MM.1S (cell line): ENCODE measurements around the gene DUOX1.

Source experiments
- DNase-seq: peaks from one replicate; pipeline ENCODE4 v3.0.0-alpha.2; 2015
- H2AFZ ChIP-seq: fragments of 300-600 bp; sonication (generic); 2 replicates; pipeline ENCODE4 v1.6.0; 2016; ENCODE audit warnings: antibody characterized with exemption, low read length
- H3F3A ChIP-seq: fragments of 300-600 bp; sonication (generic); 2 replicates; pipeline ENCODE4 v1.6.1; 2016; ENCODE audit warnings: mild to moderate bottlenecking, antibody characterized with exemption, low read length, moderate library complexity, mixed read lengths; ENCODE audit not compliant: insufficient read depth
- H3K27ac ChIP-seq: fragments of 300-600 bp; sonication (generic); 2 replicates; pipeline ENCODE4 v1.5.1; 2016; ENCODE audit warnings: mild to moderate bottlenecking, low read length
- H3K27me3 ChIP-seq: fragments of 300-600 bp; sonication (generic); replicated peaks from 2 replicates; pipeline ENCODE4 v1.6.0; 2016; ENCODE audit warnings: low read length; ENCODE audit not compliant: insufficient read depth
- H3K36me3 ChIP-seq: fragments of 300-600 bp; sonication (generic); replicated peaks from 2 replicates; pipeline ENCODE4 v1.6.1; 2016; ENCODE audit warnings: mild to moderate bottlenecking, low read length, mixed read lengths; ENCODE audit not compliant: insufficient read depth
- H3K4me1 ChIP-seq: fragments of 300-600 bp; sonication (generic); 2 replicates; pipeline ENCODE4 v1.6.1; 2016; ENCODE audit warnings: low read length, mixed read lengths
- H3K4me2 ChIP-seq: fragments of 300-600 bp; sonication (generic); 2 replicates; pipeline ENCODE4 v1.6.0; 2016; ENCODE audit warnings: low read depth, low read length
- H3K4me3 ChIP-seq: fragments of 300-600 bp; sonication (generic); 2 replicates; pipeline ENCODE4 v1.5.1; 2016; ENCODE audit warnings: low read length, mixed read lengths
- H3K79me2 ChIP-seq: fragments of 300-600 bp; sonication (generic); 2 replicates; pipeline ENCODE4 v1.6.1; 2016; ENCODE audit warnings: mixed run types, low read length, mixed read lengths
- H3K9ac ChIP-seq: fragments of 300-600 bp; sonication (generic); 2 replicates; pipeline ENCODE4 v1.6.1; 2016; ENCODE audit warnings: low read length, mixed read lengths
- H3K9me2 ChIP-seq: fragments of 300-600 bp; sonication (generic); replicated peaks from 2 replicates; pipeline ENCODE4 v1.6.1; 2016; ENCODE audit warnings: mild to moderate bottlenecking, low read length, mixed read lengths; ENCODE audit not compliant: insufficient read depth
- H3K9me3 ChIP-seq: fragments of 300-600 bp; sonication (generic); replicated peaks from 2 replicates; pipeline ENCODE4 v1.6.1; 2016; ENCODE audit warnings: mild to moderate bottlenecking, low read length, mixed read lengths; ENCODE audit not compliant: insufficient read depth
- H4K20me1 ChIP-seq: fragments of 300-600 bp; sonication (generic); 2 replicates; pipeline ENCODE4 v1.6.1; 2016; ENCODE audit warnings: mild to moderate bottlenecking, low read length, moderate library complexity, mixed read lengths; ENCODE audit not compliant: insufficient read depth
- EZH2 ChIP-seq: fragments of 300-600 bp; sonication (generic); optimal IDR thresholded peaks from 2 replicates; pipeline ENCODE3; 2017; ENCODE audit warnings: low read depth, mild to moderate bottlenecking, antibody characterized with exemption, low read length, mixed read lengths
- EZH2phosphoT487 ChIP-seq: fragments of 300-600 bp; sonication (generic); IDR thresholded peaks from 2 replicates; pipeline ENCODE4 v1.6.1; 2018; ENCODE audit warnings: antibody characterized with exemption, low read length
- TF ChIP-seq, protein P1 (sequence below): fragments of 300-600 bp; sonication (generic); IDR thresholded peaks from 2 replicates; pipeline ENCODE4 v1.5.1; 2016; ENCODE audit warnings: antibody characterized with exemption, low read length, mixed read lengths

Gene DUOX1

DNA sequence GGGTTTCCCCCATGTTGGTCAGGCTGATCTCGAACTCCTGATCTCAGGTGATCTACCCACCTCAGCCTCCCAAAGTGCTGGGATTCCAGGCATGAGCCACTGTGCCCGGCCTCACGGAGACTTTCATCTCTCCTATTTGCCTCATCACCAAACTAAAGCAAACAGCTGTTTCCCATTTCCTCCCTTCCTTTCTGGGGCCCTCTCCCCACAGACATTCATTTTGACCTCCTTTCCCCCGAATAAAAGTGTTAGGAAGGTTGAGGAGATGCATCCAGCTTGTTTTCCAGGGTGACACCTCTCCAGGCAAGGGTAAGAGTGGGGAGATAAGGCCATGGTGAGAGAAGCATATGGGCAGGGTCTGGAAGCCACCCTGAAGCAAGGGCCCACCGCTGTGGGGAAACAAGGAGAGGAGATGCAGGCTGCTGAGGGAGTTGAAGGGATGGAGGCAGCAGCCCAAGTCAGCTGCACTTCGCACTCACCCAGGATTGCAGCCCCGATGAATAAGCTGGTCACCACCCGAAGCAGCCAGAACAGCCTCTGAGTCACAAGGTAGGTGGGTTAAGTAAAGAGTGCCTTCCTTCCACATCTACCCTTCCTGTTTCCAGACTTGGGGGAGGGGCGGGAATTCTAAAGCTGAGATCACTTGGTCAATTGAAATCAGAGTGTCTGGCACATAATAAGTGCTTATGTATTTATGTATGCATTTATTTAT, 7.9 kb upstream of the DUOX1 start:
- Histone ChIP-seq H3K9me3 (no peaks in the 10 kb centered on the region), H3F3A (no peaks in the 10 kb centered on the region), H3K27me3 (peaks cover 25% of the 10 kb centered on the region), H2AFZ (no peak overlapping the region), H3K4me3 (no peak overlapping the region), H3K27ac (no peak overlapping the region), H3K9me2 (no peaks in the 10 kb centered on the region), H3K4me2 (no peak overlapping the region), H3K4me1 (no peaks in the 10 kb centered on the region), H3K9ac (no peak overlapping the region), H3K36me3 (no peaks in the 10 kb centered on the region), H4K20me1 (no peaks in the 10 kb centered on the region), H3K79me2 (no peaks in the 10 kb centered on the region)
- DNase-seq: no peak
- TF ChIP-seq, protein P1, sequence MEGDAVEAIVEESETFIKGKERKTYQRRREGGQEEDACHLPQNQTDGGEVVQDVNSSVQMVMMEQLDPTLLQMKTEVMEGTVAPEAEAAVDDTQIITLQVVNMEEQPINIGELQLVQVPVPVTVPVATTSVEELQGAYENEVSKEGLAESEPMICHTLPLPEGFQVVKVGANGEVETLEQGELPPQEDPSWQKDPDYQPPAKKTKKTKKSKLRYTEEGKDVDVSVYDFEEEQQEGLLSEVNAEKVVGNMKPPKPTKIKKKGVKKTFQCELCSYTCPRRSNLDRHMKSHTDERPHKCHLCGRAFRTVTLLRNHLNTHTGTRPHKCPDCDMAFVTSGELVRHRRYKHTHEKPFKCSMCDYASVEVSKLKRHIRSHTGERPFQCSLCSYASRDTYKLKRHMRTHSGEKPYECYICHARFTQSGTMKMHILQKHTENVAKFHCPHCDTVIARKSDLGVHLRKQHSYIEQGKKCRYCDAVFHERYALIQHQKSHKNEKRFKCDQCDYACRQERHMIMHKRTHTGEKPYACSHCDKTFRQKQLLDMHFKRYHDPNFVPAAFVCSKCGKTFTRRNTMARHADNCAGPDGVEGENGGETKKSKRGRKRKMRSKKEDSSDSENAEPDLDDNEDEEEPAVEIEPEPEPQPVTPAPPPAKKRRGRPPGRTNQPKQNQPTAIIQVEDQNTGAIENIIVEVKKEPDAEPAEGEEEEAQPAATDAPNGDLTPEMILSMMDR: no peak
- TF ChIP-seq EZH2 (no peak), EZH2phosphoT487 (no peak)

DNA sequence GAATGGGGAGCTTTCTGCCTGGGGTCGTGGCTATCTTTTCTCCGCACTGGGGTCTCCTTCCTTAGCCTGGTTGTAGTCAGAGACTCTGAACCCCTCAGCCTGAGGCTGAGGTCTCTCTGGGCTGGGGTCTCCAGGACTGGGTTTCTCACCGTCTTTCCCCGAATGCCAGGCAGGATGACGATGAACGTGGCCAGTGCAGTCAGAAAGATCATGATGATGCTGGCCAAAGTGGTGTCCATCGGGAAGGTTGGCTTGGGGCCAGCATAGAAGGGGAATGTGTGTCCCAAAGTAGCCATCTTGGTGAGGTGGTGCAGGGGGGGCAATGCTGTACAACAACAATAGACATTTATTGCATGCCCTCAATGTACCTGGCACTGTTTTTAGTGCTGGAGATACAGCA, 7.1 kb upstream of the DUOX1 start:
- Histone ChIP-seq H4K20me1 (no peaks in the 10 kb centered on the region), H3K27me3 (peaks cover 16% of the 10 kb centered on the region; the same call in 1 of the 2 replicates), H3K9me2 (no peaks in the 10 kb centered on the region), H3K4me3 (no peak overlapping the region), H3K27ac (no peak overlapping the region), H3K36me3 (no peaks in the 10 kb centered on the region), H2AFZ (no peak overlapping the region), H3F3A (no peaks in the 10 kb centered on the region), H3K4me2 (no peak overlapping the region), H3K9ac (no peak overlapping the region), H3K9me3 (no peaks in the 10 kb centered on the region), H3K4me1 (no peaks in the 10 kb centered on the region), H3K79me2 (no peaks in the 10 kb centered on the region)
- no peak for DNase-seq
- TF ChIP-seq, protein P1: no peak
- TF ChIP-seq EZH2phosphoT487 (no peak), EZH2 (no peak)

DNA sequence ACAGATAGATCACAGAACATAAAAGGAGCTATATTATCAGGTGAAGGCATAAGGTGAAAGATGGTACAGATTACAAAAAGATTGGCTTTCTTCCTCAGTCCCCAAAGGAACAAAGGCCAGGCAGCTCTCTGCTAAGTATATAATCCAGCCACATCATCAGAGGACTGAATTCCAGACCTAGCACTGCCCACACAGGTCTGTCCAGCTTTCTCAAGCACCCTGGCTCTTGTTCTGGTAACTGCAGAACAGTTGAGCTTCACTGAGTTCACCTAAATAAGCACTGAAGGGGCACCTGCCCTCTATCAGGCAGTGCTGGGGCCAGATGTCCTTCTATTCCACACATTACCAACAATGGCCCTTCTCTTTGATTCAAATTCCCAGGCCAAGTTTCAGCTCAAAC, 6.4 kb upstream of the DUOX1 start:
- Histone ChIP-seq H3K4me1 (no peaks in the 10 kb centered on the region), H3K27ac (no peak overlapping the region), H3K4me2 (no peak overlapping the region), H3K9me2 (no peaks in the 10 kb centered on the region), H3K9ac (no peak overlapping the region), H3K27me3 (peaks cover 22% of the 10 kb centered on the region; the same call in 1 of the 2 replicates), H3F3A (no peaks in the 10 kb centered on the region), H3K9me3 (no peaks in the 10 kb centered on the region), H3K4me3 (no peak overlapping the region), H2AFZ (no peak overlapping the region), H3K36me3 (no peaks in the 10 kb centered on the region), H3K79me2 (no peaks in the 10 kb centered on the region), H4K20me1 (no peaks in the 10 kb centered on the region)
- TF ChIP-seq EZH2: no peak
- no peak for TF ChIP-seq EZH2phosphoT487
- TF ChIP-seq, protein P1: no peak
- no peak for DNase-seq
